C4-2B (cell line): ENCODE data around the gene CREB3L1.
A peak's percentile ranks its signal among the peaks of the same experiment; 100 is the strongest.

Experiments used
- H3K27ac ChIP-seq: fragments of 450-650 bp; 2 replicates; pipeline ENCODE4 v1.5.1; 2017
- CTCF ChIP-seq: fragments of 450-650 bp; conservative IDR thresholded peaks from 2 replicates; pipeline ENCODE4 v1.5.1; 2017; ENCODE audit warnings: mild to moderate bottlenecking
- ZFX ChIP-seq: fragments of 450-650 bp; IDR thresholded peaks from 2 replicates; pipeline ENCODE4 v1.6.1; 2017

The CREB3L1 gene

GRCh38 chr11:46366661-46367161 lies 89.2 kb downstream of the CREB3L1 start:
- H3K27ac ChIP-seq, result no peak overlapping the region
- TF ChIP-seq CTCF (no peak), ZFX (no peak)

GRCh38 chr11:46367244-46367915 lies 89.9 kb downstream of the CREB3L1 start:
- peak; percentile 91 for TF ChIP-seq CTCF
- no peak for TF ChIP-seq ZFX
- no peak overlapping the region for H3K27ac ChIP-seq

DNA sequence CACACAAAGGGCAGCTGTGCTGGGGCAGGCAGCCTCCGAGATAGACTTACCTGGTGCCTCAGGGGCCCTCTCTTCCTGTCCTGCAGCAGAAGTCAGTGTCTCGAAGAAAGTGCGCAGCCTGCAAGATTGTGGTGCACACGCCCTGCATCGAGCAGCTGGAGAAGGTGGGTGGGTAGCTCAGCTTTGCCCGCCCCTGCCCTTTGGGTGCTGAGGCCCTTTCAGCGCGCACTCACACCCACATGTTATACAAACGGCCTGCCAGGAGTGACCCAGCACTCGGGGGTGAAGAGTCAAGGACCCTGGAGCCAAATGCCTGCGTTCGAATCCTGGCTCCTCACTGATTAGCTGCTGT lies 90.4 kb downstream of the CREB3L1 start:
- no peak overlapping the region for H3K27ac ChIP-seq

DNA sequence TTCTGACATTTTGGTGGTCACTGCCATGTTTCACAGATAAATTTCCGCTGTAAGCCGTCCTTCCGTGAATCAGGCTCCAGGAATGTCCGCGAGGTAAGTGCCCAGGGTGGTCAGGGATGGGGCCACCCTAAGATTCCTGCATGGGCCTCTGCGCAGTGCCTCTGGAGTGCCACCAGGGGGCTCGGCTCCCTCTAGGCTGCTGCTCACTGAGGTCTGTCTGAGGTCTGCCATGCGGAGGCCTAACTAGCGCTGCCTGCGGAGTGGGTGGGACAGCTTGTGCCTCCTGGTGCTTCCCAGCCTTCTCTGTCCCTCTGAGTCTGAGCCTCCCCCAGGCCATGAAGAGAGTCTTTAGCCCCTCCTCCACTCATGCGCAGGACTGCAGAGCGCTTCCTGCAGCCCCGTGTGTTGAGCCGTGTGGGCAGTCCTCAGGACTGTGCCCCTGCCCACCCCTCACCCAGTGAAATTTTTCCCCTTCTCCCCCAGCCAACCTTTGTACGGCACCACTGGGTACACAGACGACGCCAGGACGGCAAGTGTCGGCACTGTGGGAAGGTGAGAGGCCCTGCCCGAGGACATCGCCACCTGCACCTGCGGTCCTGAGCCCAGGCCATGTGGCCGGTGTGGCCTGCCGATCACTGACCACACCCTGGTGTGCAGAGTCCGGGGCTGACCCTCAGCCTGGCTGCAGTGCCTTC lies 92.1 kb downstream of the CREB3L1 start:
- no peak overlapping the region for H3K27ac ChIP-seq
- TF ChIP-seq ZFX (no peak), CTCF (peak; percentile 95)

More for the DNA sequence above, 90.4 kb downstream of the CREB3L1 start:
- TF ChIP-seq ZFX (no peak), CTCF (peak; percentile 68)

DNA sequence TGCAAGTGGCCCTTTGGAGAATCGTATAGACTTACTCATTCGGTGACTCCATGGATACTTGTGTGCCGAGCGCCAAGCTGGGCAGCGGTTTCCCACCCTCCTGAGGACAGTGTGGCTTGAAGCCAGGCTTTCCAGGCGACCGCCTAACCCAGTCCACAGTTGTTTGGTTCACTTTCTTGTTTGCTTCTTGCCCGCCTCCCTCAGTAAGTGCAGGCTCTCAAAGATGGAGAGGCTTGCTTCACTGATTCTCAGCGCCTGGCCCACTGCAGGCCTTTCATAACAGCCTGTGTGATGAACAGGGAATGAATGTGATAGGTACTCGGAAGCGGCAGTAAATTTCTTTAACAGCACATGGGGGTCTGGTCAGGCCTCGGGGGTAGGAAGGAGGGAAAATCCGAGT lies 92.8 kb downstream of the CREB3L1 start:
- TF ChIP-seq ZFX, result no peak
- TF ChIP-seq CTCF, result no peak
- H3K27ac ChIP-seq, result no peak overlapping the region
